Activated CD8-positive, alpha-beta memory T cell treated with anti-CD3 and anti-CD28 coated beads, Interleukin-2, amount 10 ng/mL, durations not matched to agents 7 days and 5 days (primary cell): ENCODE measurements around the gene DCTD. TPM values are rescaled to one million over a fixed set of nuclear protein-coding genes. Genes with fewer than 3 reads are reported as not detected.

ENCODE experiments used
- ATAC-seq: fragments of 150-1000 bp; cut with Tn5 transposase; one replicate; pipeline ENCODE4 v1.10.0; 2021; ENCODE audit warnings: moderate library complexity
- CTCF ChIA-PET: fragments of 350-600 bp; sonication (Branson Sonifier 250); formaldehyde crosslinking; loops from one replicate; lab custom pipeline; 2021; ENCODE audit warnings: antibody characterized with exemption; lab: Charles Lee
- DNase-seq: peaks from one replicate; pipeline ENCODE4 v3.0.0-alpha.2; 2020
- H3K27ac Mint-ChIP-seq: one replicate; pipeline ENCODE4 v1.8.0; 2021; ENCODE audit warnings: mild to moderate bottlenecking, mixed read lengths
- H3K27me3 Mint-ChIP-seq: one replicate; pipeline ENCODE4 v1.8.0; 2021; ENCODE audit warnings: mixed read lengths
- H3K36me3 Mint-ChIP-seq: one replicate; pipeline ENCODE4 v1.8.0; 2021; ENCODE audit warnings: mild to moderate bottlenecking, mixed read lengths
- H3K4me1 Mint-ChIP-seq: one replicate; pipeline ENCODE4 v1.8.0; 2021; ENCODE audit warnings: mixed read lengths
- H3K4me3 Mint-ChIP-seq: one replicate; pipeline ENCODE4 v1.8.0; 2021; ENCODE audit warnings: mild to moderate bottlenecking, moderate library complexity, mixed read lengths
- H3K9me3 Mint-ChIP-seq: one replicate; pipeline ENCODE4 v1.8.0; 2022; ENCODE audit warnings: low read depth, mixed read lengths
- total RNA-seq, 2 experiments: library from RNA; stranded (reverse); gene quantifications; one replicate each; pipeline ENCODE4 v1.2.3, GENCODE V29; 2021

The DCTD gene
- total RNA-seq, 2 experiments from 2014 or later = 66.6 to 85.1 TPM

- peaks cover 25% of the 10 kb centered on the region for H3K36me3 Mint-ChIP-seq
Measured at GRCh38 chr4:182897601-182898478, 19.3 kb downstream of the DCTD start.

GRCh38 chr4:182896421-182896820, 20.8 kb downstream of the DCTD start:
- DNase-seq (no peak), ATAC-seq (no peak)
- Mint-ChIP-seq H3K27me3 (no peaks in the 10 kb centered on the region), H3K9me3 (no peaks in the 10 kb centered on the region), H3K36me3 (peaks cover 27% of the 10 kb centered on the region), H3K4me3 (no peak overlapping the region), H3K4me1 (no peaks in the 10 kb centered on the region), H3K27ac (no peak overlapping the region)
- CTCF ChIA-PET = no interaction called here

More at GRCh38 chr4:182897601-182898478, 19.3 kb downstream of the DCTD start:
- no peak for ATAC-seq
- no peaks in the 10 kb centered on the region for H3K27me3 Mint-ChIP-seq
- no peaks in the 10 kb centered on the region for H3K4me1 Mint-ChIP-seq
- no peak overlapping the region for H3K4me3 Mint-ChIP-seq
- no peak for DNase-seq
- no peak overlapping the region for H3K27ac Mint-ChIP-seq
- CTCF ChIA-PET = interaction anchor here (1.5 kb wide), 1 partner anchor 11 kb away, joined by 3 read pairs; no protein-coding TSS in a partner anchor
- no peaks in the 10 kb centered on the region for H3K9me3 Mint-ChIP-seq

- CTCF ChIA-PET = no interaction called here
- Mint-ChIP-seq H3K27ac (no peak overlapping the region), H3K4me1 (no peaks in the 10 kb centered on the region), H3K9me3 (no peaks in the 10 kb centered on the region), H3K36me3 (peaks cover 31% of the 10 kb centered on the region), H3K27me3 (no peaks in the 10 kb centered on the region), H3K4me3 (no peak overlapping the region)
- no peak for DNase-seq
- no peak for ATAC-seq
Measured at GRCh38 chr4:182895791-182896292, 21.3 kb downstream of the DCTD start.

GRCh38 chr4:182894681-182895275, 22.4 kb downstream of the DCTD start:
- DNase-seq = peak; percentile 19
- no peak for ATAC-seq
- H3K36me3 Mint-ChIP-seq = peaks cover 32% of the 10 kb centered on the region
- CTCF ChIA-PET = interaction anchor here (1.0 to 1.4 kb wide), 2 partner anchors 14 to 27 kb away, joined by 3 read pairs; no protein-coding TSS in a partner anchor
- no peak overlapping the region for H3K27ac Mint-ChIP-seq
- H3K27me3 Mint-ChIP-seq = no peaks in the 10 kb centered on the region
- H3K9me3 Mint-ChIP-seq = no peaks in the 10 kb centered on the region
- no peaks in the 10 kb centered on the region for H3K4me1 Mint-ChIP-seq
- no peak overlapping the region for H3K4me3 Mint-ChIP-seq

- no peaks in the 10 kb centered on the region for H3K4me1 Mint-ChIP-seq
- H3K9me3 Mint-ChIP-seq = no peaks in the 10 kb centered on the region
- no peak overlapping the region for H3K4me3 Mint-ChIP-seq
- no peak for ATAC-seq
- DNase-seq = no peak
- H3K36me3 Mint-ChIP-seq = peaks cover 41% of the 10 kb centered on the region
- no peaks in the 10 kb centered on the region for H3K27me3 Mint-ChIP-seq
- H3K27ac Mint-ChIP-seq = no peak overlapping the region
- CTCF ChIA-PET = interaction anchor here (0.5 to 1.4 kb wide), 3 partner anchors 15 to 25 kb away, joined by 3 read pairs; no protein-coding TSS in a partner anchor
Measured at GRCh38 chr4:182893474-182894080, 23.6 kb downstream of the DCTD start.

GRCh38 chr4:182893047-182893446, 24.1 kb downstream of the DCTD start:
- Mint-ChIP-seq H3K4me1 (no peaks in the 10 kb centered on the region), H3K27me3 (no peaks in the 10 kb centered on the region), H3K27ac (no peak overlapping the region), H3K9me3 (no peaks in the 10 kb centered on the region), H3K36me3 (peaks cover 46% of the 10 kb centered on the region), H3K4me3 (no peak overlapping the region)
- CTCF ChIA-PET = interaction anchor here (0.5 kb wide), 1 partner anchor 19 kb away, joined by 3 read pairs; no protein-coding TSS in a partner anchor
- DNase-seq (no peak), ATAC-seq (no peak)

GRCh38 chr4:182890202-182890601, 27.0 kb downstream of the DCTD start:
- Mint-ChIP-seq H3K4me3 (no peak overlapping the region), H3K36me3 (peaks cover 64% of the 10 kb centered on the region), H3K27me3 (no peaks in the 10 kb centered on the region), H3K4me1 (no peaks in the 10 kb centered on the region), H3K9me3 (peaks cover 2% of the 10 kb centered on the region), H3K27ac (no peak overlapping the region)
- DNase-seq = peak; percentile 19
- no peak for ATAC-seq
- CTCF ChIA-PET = no interaction called here

GRCh38 chr4:182888891-182889290, 28.3 kb downstream of the DCTD start:
- Mint-ChIP-seq H3K9me3 (peaks cover 7% of the 10 kb centered on the region), H3K27me3 (no peaks in the 10 kb centered on the region), H3K4me1 (no peaks in the 10 kb centered on the region), H3K4me3 (no peak overlapping the region), H3K36me3 (peaks cover 73% of the 10 kb centered on the region), H3K27ac (no peak overlapping the region)
- CTCF ChIA-PET = no interaction called here
- DNase-seq (peak; percentile 8), ATAC-seq (no peak)

- Mint-ChIP-seq H3K27me3 (no peaks in the 10 kb centered on the region), H3K27ac (no peak overlapping the region), H3K9me3 (peaks cover 10% of the 10 kb centered on the region), H3K36me3 (peaks cover 78% of the 10 kb centered on the region), H3K4me1 (no peaks in the 10 kb centered on the region), H3K4me3 (no peak overlapping the region)
- peak; percentile 29 for DNase-seq
- ATAC-seq = no peak
- CTCF ChIA-PET = no interaction called here
Measured at GRCh38 chr4:182886768-182887167, 30.4 kb downstream of the DCTD start.

- CTCF ChIA-PET = no interaction called here
- H3K27me3 Mint-ChIP-seq = no peaks in the 10 kb centered on the region
- H3K36me3 Mint-ChIP-seq = peaks cover 74% of the 10 kb centered on the region
- DNase-seq = no peak
- H3K4me1 Mint-ChIP-seq = no peaks in the 10 kb centered on the region
- no peak for ATAC-seq
- peaks cover 10% of the 10 kb centered on the region for H3K9me3 Mint-ChIP-seq
- H3K4me3 Mint-ChIP-seq = no peak overlapping the region
- no peak overlapping the region for H3K27ac Mint-ChIP-seq
Measured at GRCh38 chr4:182886205-182886604, 31.0 kb downstream of the DCTD start.

GRCh38 chr4:182885738-182886077, 31.5 kb downstream of the DCTD start:
- no peak for DNase-seq
- Mint-ChIP-seq H3K4me1 (no peaks in the 10 kb centered on the region), H3K36me3 (peaks cover 71% of the 10 kb centered on the region), H3K27me3 (no peaks in the 10 kb centered on the region), H3K27ac (no peak overlapping the region), H3K9me3 (peaks cover 10% of the 10 kb centered on the region), H3K4me3 (no peak overlapping the region)
- CTCF ChIA-PET = no interaction called here
- ATAC-seq = no peak

- Mint-ChIP-seq H3K27ac (no peak overlapping the region), H3K27me3 (no peaks in the 10 kb centered on the region), H3K4me3 (no peak overlapping the region), H3K4me1 (no peaks in the 10 kb centered on the region), H3K36me3 (peaks cover 65% of the 10 kb centered on the region), H3K9me3 (peaks cover 10% of the 10 kb centered on the region)
- CTCF ChIA-PET = no interaction called here
- ATAC-seq (no peak), DNase-seq (no peak)
Measured at GRCh38 chr4:182885022-182885737, 32.0 kb downstream of the DCTD start.

GRCh38 chr4:182884040-182884439, 33.1 kb downstream of the DCTD start:
- Mint-ChIP-seq H3K9me3 (peaks cover 10% of the 10 kb centered on the region), H3K27me3 (no peaks in the 10 kb centered on the region), H3K27ac (no peak overlapping the region), H3K4me1 (no peaks in the 10 kb centered on the region), H3K36me3 (peaks cover 56% of the 10 kb centered on the region), H3K4me3 (no peak overlapping the region)
- CTCF ChIA-PET = no interaction called here
- DNase-seq = no peak
- no peak for ATAC-seq
